Stomach smooth muscle (tissue), 2 donors: ENCODE data around the gene TARP.
"Not testable (repeated sequence)": the region's sequence is repeated elsewhere in the genome, so short reads cannot be mapped to it uniquely, and the experiment has no call there.

Experiments used
- H3K27ac ChIP-seq: one replicate; pipeline ENCODE4 v1.7.0; 2013; ENCODE audit warnings: mild to moderate bottlenecking, low read length, inconsistent platforms
- H3K27me3 ChIP-seq, 2 donors: one replicate each; pipeline ENCODE4 v1.7.0; 2013; ENCODE audit warnings: low read length in 2 of 2; ENCODE audit not compliant: insufficient read depth in 2 of 2, control insufficient read depth in 1 of 2
- H3K36me3 ChIP-seq, 2 donors: one replicate each; pipeline ENCODE4 v1.7.0; 2013; ENCODE audit warnings: low read length in 2 of 2; ENCODE audit not compliant: control insufficient read depth in 2 of 2, insufficient read depth in 2 of 2
- H3K4me1 ChIP-seq: one replicate; pipeline ENCODE4 v1.7.0; 2013; ENCODE audit warnings: low read length; ENCODE audit not compliant: control insufficient read depth, insufficient read depth
- H3K4me3 ChIP-seq, 2 donors: one replicate each; pipeline ENCODE4 v1.7.0; 2013; ENCODE audit warnings: low read length in 2 of 2
- H3K9ac ChIP-seq, 2 donors: one replicate each; pipeline ENCODE4 v1.7.0; 2013; ENCODE audit warnings: low read length in 2 of 2, mild to moderate bottlenecking in 1 of 2
- H3K9me3 ChIP-seq, 2 donors: one replicate each; pipeline ENCODE4 v1.7.0; 2013; ENCODE audit warnings: low read length in 2 of 2; ENCODE audit not compliant: control insufficient read depth in 2 of 2
- donor health status: healthy.
- donor health status: Pancreatic carcinoma.

Gene TARP

DNA sequence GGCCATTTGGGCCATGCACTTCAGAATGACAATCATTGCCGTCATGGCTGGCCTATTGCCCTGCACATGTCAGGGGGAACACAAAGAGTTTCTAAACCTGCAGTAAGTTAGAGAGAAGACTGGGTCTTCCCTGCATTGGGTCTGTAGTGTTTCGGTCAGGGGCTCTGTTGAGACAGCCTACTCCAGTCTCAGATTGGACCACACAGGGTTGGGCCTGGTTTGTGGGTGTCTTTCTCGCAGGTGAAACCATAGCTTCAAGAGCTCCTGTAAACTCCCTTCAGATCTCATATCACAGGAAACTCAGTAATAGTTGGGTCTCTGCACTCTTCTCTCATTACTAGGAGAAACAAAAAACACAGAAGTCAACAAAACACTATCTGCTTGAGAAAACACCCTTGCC lies 7.3 kb upstream of the TARP start:
- Histone ChIP-seq H3K9ac (no peak overlapping the region), H3K4me1 (no peaks in the 10 kb centered on the region), H3K27ac (no peak overlapping the region), H3K4me3 (no peak overlapping the region), H3K27me3 (peaks cover 0 to 2% of the 10 kb centered on the region in 2 donors), H3K9me3 (no peaks in the 10 kb centered on the region), H3K36me3 (no peaks in the 10 kb centered on the region)

DNA sequence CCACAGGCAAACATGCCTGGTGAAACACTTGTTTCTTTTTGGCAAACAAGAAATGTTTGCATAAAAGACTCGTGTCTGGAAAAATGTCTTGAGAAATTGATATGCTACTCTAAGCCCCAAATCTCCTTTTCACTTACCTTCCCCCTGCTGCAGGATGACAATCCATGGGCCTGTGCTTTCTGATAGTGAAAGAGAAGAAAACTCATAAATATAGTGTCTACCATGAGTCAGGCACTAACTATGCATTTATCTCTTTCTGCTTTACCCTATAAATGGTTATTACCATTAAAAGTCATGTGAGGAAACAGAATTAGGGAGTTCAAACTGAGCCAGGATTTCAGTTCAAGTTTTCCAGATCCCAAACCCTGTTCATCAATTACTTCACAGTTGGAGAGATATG lies 6.6 kb upstream of the TARP start:
- Histone ChIP-seq H3K36me3 (no peaks in the 10 kb centered on the region), H3K27me3 (peaks cover 0 to 2% of the 10 kb centered on the region in 2 donors), H3K9me3 (no peaks in the 10 kb centered on the region), H3K4me1 (no peaks in the 10 kb centered on the region), H3K4me3 (no peak overlapping the region), H3K9ac (no peak overlapping the region), H3K27ac (no peak overlapping the region)

DNA sequence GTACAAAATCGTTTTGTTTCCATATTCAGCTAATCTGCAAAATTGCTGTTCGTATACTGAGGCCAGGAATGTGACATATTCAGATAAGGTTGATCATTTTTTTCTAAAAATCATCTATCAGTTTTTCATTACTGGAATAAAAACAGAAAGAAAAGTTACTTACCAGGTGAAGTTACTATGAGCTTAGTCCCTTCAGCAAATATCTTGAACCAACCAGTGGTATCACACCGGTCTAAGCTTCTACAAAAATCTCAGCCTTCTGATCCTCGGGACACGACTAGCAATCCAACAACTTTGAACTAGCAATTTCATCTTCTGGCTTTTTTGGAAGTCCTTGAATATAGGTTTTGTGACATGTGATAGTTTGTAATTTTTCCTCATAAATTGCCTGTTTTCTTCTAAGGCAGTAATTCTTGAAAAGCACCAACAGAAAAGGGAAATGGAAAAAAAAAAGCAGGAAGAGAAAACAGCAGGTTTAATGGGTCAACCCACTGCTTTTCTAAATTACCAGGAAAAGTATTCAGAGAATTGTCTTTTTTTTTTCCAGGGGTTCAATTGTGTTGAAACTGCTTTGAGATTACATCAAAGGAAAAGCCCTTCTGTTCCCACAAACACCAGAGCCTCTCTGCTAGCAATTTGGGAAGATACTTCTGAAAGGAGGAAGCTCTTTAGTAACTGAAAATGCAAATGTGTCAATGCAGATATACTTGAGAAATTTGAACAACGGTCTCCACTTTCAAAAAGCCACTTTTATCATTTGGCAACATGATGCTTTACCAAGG lies 2.9 kb upstream of the TARP start:
- no peak overlapping the region for H3K4me3 ChIP-seq
- no peaks in the 10 kb centered on the region for H3K27me3 ChIP-seq
- no peak overlapping the region for H3K27ac ChIP-seq
- no peaks in the 10 kb centered on the region for H3K36me3 ChIP-seq
- no peaks in the 10 kb centered on the region for H3K4me1 ChIP-seq
- H3K9me3 ChIP-seq = no peaks in the 10 kb centered on the region
- H3K9ac ChIP-seq = no peak overlapping the region

DNA sequence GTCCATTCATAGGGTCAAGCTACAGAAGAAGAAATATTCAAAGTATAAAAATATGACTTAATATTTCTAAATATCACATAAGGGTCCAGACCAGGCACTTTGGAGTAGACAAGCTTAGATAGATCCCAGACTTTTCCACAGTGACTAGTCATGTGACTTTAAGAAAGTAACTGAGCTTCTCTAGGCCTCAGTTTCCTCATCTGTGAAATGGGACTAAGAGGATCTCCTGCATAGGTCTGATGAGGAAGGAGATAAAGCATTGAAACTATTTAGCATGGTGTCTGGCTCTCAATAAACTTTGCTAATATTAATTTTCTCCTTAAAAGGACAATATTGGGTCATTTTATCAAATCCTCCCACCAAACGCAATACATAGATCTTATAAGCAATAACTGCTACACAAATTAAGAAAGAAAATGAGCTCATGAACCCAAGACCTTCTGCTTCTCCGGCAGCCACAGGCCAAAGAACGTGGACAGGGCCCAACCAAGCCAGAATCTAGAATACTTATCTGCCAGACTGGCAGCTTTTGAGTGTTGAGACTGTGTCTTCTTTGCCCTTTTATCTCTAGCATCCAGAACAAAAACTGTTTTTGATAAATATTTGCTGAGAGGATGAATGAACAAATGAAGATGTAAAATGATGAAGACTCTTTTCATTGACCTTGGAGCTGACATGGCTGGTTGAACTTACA lies 1.6 kb upstream of the TARP start:
- no peak overlapping the region for H3K27ac ChIP-seq
- H3K9ac ChIP-seq = no peak overlapping the region
- H3K27me3 ChIP-seq = no peaks in the 10 kb centered on the region
- H3K36me3 ChIP-seq = no peaks in the 10 kb centered on the region
- no peaks in the 10 kb centered on the region for H3K4me1 ChIP-seq
- H3K4me3 ChIP-seq = no peak overlapping the region
- no peaks in the 10 kb centered on the region for H3K9me3 ChIP-seq

DNA sequence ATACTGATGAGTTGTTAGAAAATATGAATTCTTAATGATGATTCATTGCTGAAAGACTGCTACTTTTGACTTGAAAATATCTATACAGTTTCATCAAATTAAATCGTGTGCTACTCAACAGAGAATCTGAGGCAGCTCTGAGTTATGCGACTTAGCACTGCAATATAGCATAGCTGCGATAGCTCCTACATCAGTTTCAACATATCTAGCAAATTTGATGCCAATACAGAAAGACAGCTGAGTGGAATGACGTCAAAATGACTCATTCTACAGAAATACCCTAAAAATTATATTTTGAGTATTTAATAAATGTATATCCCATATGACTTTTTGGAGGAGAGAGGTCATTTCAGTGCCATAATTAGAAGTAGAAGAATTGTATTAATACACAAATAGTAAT lies 1.1 kb upstream of the TARP start:
- H3K36me3 ChIP-seq = no peaks in the 10 kb centered on the region
- no peak overlapping the region for H3K4me3 ChIP-seq

DNA sequence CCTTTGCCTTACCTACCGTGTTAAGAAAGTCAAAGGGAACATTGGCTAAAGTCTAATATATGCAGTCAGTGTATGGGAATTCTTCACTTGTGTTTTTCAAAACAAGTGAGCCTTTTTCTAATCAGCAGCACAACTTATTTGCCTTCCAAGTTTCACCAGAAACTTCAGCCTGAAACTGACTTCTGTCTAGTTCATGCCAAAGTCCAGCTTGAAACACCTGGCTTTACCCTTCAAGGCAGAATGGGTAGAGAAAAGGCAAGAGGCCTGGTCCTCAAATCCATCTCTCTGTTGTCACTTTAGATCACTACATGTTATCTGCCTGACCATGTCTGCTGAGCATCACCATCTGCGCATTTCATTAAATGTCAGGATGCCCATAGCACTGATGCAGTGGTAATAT lies 3.0 kb downstream of the TARP start:
- not testable (repeated sequence) for H3K9ac ChIP-seq, H3K36me3 ChIP-seq, H3K27me3 ChIP-seq, H3K9me3 ChIP-seq, H3K4me1 ChIP-seq, H3K4me3 ChIP-seq, H3K27ac ChIP-seq

More for the DNA sequence above, 1.1 kb upstream of the TARP start:
- no peak overlapping the region for H3K9ac ChIP-seq
- no peaks in the 10 kb centered on the region for H3K9me3 ChIP-seq
- H3K27ac ChIP-seq = no peak overlapping the region
- H3K27me3 ChIP-seq = no peaks in the 10 kb centered on the region
- no peaks in the 10 kb centered on the region for H3K4me1 ChIP-seq

DNA sequence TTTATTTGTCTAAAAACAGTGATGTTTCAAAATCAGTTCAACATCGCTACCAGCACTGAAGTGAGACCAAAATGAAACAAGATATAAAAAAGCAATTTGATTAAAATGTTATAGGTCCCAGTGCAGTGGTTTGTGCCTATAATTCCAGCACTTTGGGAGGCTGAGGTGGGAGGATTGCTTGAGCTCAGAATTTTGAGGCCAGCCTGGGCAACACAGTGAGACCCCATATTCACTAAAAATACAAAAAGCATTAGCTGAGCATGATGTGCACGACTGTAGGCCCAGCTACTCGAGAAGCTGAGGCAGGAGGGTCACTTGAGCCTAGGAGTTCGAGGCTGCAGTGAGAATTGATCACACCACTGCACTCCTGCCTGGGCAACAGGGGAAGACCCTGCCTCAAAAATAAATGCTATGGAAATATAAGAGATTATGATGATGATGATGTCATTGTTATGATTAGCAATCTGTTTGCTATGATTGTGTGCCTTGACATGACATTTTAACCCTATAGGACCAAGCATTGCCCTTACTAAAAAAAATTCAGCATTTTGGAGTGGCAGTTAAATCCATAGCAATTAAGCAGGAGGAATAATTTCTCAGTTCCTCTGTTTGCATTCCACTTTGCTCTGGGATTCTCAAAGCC lies 3.6 kb downstream of the TARP start:
- not testable (repeated sequence) for H3K4me1 ChIP-seq, H3K9ac ChIP-seq, H3K27ac ChIP-seq, H3K36me3 ChIP-seq, H3K4me3 ChIP-seq, H3K27me3 ChIP-seq, H3K9me3 ChIP-seq

DNA sequence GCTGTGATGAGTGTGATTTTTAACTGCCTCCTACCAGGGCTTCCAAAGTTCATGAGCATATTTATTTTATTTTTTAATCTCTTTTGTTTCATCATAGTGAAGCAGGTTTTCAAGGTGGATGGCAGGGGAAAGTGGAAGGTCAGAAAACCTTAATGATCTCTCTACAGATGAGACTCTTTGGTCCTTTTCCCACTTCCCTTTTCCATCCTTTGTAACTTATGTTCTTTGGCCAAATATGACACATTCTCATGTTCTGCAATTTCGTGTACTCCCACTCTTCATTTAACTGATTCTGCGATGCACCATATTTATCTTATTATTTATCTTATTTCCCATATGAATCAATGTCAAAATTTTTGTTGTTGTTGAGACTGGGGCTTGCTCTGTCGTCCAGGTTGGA lies 7.5 kb downstream of the TARP start:
- not testable (repeated sequence) for H3K4me3 ChIP-seq

DNA sequence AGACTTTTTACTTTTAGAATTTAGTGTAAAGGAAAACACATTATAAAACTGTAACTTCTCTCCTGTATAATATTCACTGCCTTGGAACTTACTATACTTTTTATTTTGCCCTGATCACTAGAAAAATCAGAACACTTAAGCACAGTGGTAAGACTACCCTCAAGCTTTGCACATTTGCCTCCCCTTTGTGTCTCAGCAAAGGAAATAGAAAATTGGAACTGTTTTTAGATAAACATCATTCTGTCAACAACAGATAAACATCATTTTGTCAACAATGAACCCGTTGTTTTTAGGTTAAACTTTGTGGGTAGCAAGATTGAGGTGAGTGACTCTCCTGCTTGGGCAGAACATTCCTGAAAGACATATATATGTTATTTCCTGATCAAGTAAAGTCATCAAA lies 8.8 kb downstream of the TARP start:
- not testable (repeated sequence) for H3K4me1 ChIP-seq

More for the DNA sequence above, 7.5 kb downstream of the TARP start:
- H3K9ac ChIP-seq, H3K27me3 ChIP-seq, H3K36me3 ChIP-seq, H3K9me3 ChIP-seq, H3K27ac ChIP-seq, H3K4me1 ChIP-seq: not testable (repeated sequence)

DNA sequence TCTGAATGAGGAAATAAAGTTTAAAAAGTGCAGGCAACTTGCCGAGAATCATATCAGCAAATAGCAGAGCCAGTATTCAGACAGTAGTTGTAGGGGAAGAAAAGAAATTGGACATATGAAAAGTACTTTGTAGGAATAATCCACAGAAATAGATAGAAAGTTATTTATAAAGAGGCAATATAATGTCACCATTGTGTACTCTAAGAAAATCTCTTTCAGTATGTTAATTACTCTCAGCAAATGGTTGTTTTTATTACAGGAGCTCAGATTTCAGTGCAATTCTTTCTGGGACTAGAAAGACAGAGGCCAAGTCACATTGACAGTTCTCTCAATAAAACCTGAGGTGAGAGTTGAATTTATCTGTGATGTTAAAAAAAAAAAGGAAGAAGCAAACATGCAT lies 10.2 kb downstream of the TARP start:
- not testable (repeated sequence) for H3K27me3 ChIP-seq, H3K4me3 ChIP-seq, H3K27ac ChIP-seq, H3K9ac ChIP-seq, H3K4me1 ChIP-seq, H3K9me3 ChIP-seq, H3K36me3 ChIP-seq

More for the DNA sequence above, 8.8 kb downstream of the TARP start:
- H3K9me3 ChIP-seq, H3K9ac ChIP-seq, H3K27ac ChIP-seq, H3K4me3 ChIP-seq, H3K36me3 ChIP-seq, H3K27me3 ChIP-seq: not testable (repeated sequence)

DNA sequence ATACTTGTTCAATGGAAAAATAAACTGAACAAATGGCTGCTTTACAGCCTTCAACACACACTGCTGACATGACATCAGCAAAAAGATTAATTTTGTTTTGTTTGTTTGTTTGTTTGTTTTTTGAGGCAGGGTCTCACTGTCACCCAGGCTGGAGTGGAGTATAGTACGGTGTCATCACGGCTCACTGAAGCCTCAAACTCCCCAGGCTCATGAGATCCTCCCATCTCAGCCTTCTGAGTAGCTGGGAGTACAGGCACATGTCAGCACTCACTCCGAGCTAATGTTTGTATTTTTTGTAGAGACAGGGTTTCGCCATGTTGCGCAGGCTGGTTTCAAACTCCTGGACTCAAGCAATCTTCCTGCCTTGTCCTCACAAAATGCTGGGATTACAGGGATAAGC lies 10.9 kb downstream of the TARP start:
- no peak overlapping the region for H3K9ac ChIP-seq
- no peaks in the 10 kb centered on the region for H3K9me3 ChIP-seq
- H3K27ac ChIP-seq = no peak overlapping the region

More for the DNA sequence above, 10.9 kb downstream of the TARP start:
- Histone ChIP-seq H3K36me3 (no peaks in the 10 kb centered on the region), H3K4me3 (no peak overlapping the region), H3K27me3 (no peaks in the 10 kb centered on the region), H3K4me1 (no peaks in the 10 kb centered on the region)
